Left cardiac atrium (tissue), 4 donors: ENCODE results near the gene SCLY. TPM values are rescaled to one million over a fixed set of nuclear protein-coding genes. Genes with fewer than 3 reads are reported as not detected.

Experiments used
- ATAC-seq, 2 donors: fragments of 200-7000 bp; cut with Tn5 transposase; one replicate each; pipeline ENCODE4 v1.9.1; 2020; ENCODE audit warnings: mild to moderate bottlenecking in 2 of 2, moderate library complexity in 2 of 2
- DNase-seq: peaks from one replicate; pipeline ENCODE4 v3.0.0-alpha.2; 2020
- intact Hi-C, 2 donors: fragments of 100-400 bp; cut with DNase I; formaldehyde crosslinking; loops; one replicate each; pipeline versions ENCODE4 v1.14.1 to v1.15.1; 2022 to 2023
- total RNA-seq, 2 donors: library from RNA; stranded (reverse); fragmentation: NEBNext Ultra II Directional; extraction: Animal tissue kit (Norgen Biotek cat#: 25700); gene quantifications; one replicate each; pipeline ENCODE4 v1.2.1, GENCODE V29; 2021
- donor health status: DM: no; HTN: yes; CAD: no.
- donor health status: DM: no; HTN: yes; CAD: no; lungs with severe emphysema.
- donor health status: DM: yes; HTN: yes; CAD: no.
- donor health status: Dilated cardiomyopathy.

SCLY gene
- total RNA-seq, 2 donors from 2014 or later, result 9.6 to 10.9 TPM

GRCh38 chr2:238131761-238132462 lies 71.1 kb downstream of the SCLY start:
- ATAC-seq, result no peak
- DNase-seq, result peak; percentile 17
- intact Hi-C loops, result no loop called here

- intact Hi-C loops, result no loop called here
- ATAC-seq (no peak), DNase-seq (peak; percentile 13)
Measured at GRCh38 chr2:238132463-238133450, 72.0 kb downstream of the SCLY start.

GRCh38 chr2:238133499-238134392 lies 72.9 kb downstream of the SCLY start:
- ATAC-seq, result no peak
- DNase-seq, result peak; percentile 19
- intact Hi-C loops, result no loop called here

GRCh38 chr2:238134393-238134785 lies 73.6 kb downstream of the SCLY start:
- no peak for ATAC-seq
- intact Hi-C loops, result no loop called here
- DNase-seq, result no peak

GRCh38 chr2:238135601-238136150 lies 74.9 kb downstream of the SCLY start:
- no peak for ATAC-seq
- no peak for DNase-seq
- intact Hi-C loops, result loop anchor here in 1 of 2 donors (5.0 kb wide), 1 partner anchor 278 kb away; the partner anchor contains the start of gene RAMP1

GRCh38 chr2:238136820-238137537 lies 76.2 kb downstream of the SCLY start:
- intact Hi-C loops, result loop anchor here in 1 of 2 donors (5.0 kb wide), 1 partner anchor 280 kb away; the partner anchor contains the start of gene RAMP1
- DNase-seq (peak; percentile 62), ATAC-seq (peak; percentile 13 to 29)

- ATAC-seq (no peak), DNase-seq (no peak)
- intact Hi-C loops, result loop anchor here in 1 of 2 donors (5.0 kb wide), 1 partner anchor 281 kb away; the partner anchor contains the start of gene RAMP1
Measured at GRCh38 chr2:238137885-238138284, 77.1 kb downstream of the SCLY start.

GRCh38 chr2:238138331-238139195 lies 77.8 kb downstream of the SCLY start, which contains the start of gene KLHL30:
TSS of gene KLHL30 (plus strand) at chr2:238138668. CDS start at chr2:238140755, 2,087 bp downstream.
- DNase-seq (peak; percentile 67), ATAC-seq (peak; percentile 85 to 88)
- intact Hi-C loops, result loop anchor here in 1 of 2 donors (5.0 kb wide), 1 partner anchor 281 kb away; the partner anchor contains the start of gene RAMP1

- peak; percentile 57 for DNase-seq
- intact Hi-C loops, result loop anchor here in 1 of 2 donors (5.0 kb wide), 1 partner anchor 282 kb away; the partner anchor contains the start of gene RAMP1
Measured at GRCh38 chr2:238139196-238140039, 78.6 kb downstream of the SCLY start.

GRCh38 chr2:238140040-238140439 lies 79.2 kb downstream of the SCLY start:
- ATAC-seq, result no peak
- intact Hi-C loops, result no loop called here
- no peak for DNase-seq

More at GRCh38 chr2:238139196-238140039, 78.6 kb downstream of the SCLY start:
- ATAC-seq, result peak; percentile 55 to 56

- ATAC-seq, result no peak
- intact Hi-C loops, result no loop called here
- DNase-seq, result no peak
Measured at GRCh38 chr2:238140721-238141540, 80.1 kb downstream of the SCLY start.

- ATAC-seq (peak in 1 of 2 donors; percentile 1), DNase-seq (no peak)
- intact Hi-C loops, result no loop called here
Measured at GRCh38 chr2:238141541-238142318, 80.9 kb downstream of the SCLY start.

- no peak for ATAC-seq
- intact Hi-C loops, result no loop called here
- no peak for DNase-seq
Measured at GRCh38 chr2:238142382-238143205, 81.8 kb downstream of the SCLY start.
